Fibroblast of the aortic adventitia (primary cell): Measurements from ENCODE around the gene BRD7. TPM values are rescaled to one million over a fixed set of nuclear protein-coding genes. Genes with fewer than 3 reads are reported as not detected.

Experiments
- DNase-seq: peaks from one replicate; pipeline ENCODE4 v3.0.0-alpha.2; 2010; ENCODE audit warnings: low read depth
- H3K4me3 ChIP-seq: 2 replicates; pipeline ENCODE4 v1.5.1; 2011; ENCODE audit warnings: low read depth, mild to moderate bottlenecking, control low read depth, low read length, moderate library complexity
- CTCF ChIP-seq: IDR thresholded peaks from 2 replicates; pipeline ENCODE4 v1.5.1; 2011; ENCODE audit warnings: mild to moderate bottlenecking, low read length, control low read depth, inconsistent platforms; ENCODE audit not compliant: insufficient read depth
- total RNA-seq: library from RNA; depleted of rRNA; stranded (reverse); fragments of >200 nt; gene quantifications from 2 replicates; pipeline ENCODE4 v1.2.3, GENCODE V29; 2012; ENCODE audit warnings: low replicate concordance

Gene BRD7
- total RNA-seq, 1 donor: 34.0 TPM

DNA sequence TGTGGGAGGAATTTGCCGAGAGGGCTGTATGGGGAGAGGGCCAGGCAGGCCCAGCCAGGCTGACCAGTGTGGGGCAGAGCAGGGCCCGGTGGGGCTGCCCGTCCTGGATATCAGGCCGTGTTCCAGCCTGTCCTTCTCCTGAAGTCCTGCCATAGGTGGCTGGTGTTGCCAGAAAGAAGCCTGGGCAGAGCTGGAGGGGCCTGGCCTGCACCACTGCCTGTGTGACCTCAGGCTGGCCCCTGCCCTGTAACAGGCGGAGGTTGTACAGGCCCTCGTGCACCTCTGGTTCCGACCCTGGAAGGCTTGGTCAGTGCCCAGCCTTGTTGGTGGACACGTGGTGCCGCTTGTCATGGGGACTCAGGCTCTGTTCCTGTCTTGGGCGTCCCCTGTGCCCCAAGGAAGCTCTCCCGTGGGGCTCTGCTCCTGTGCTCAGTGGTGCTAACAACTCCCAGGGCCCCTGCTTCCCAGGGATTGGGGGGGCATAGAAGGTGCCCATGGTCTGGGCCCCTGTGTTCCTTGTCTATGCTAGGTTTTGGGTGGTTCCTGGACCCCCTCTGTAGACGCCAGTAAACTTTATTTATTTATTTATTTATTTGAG is 69.2 kb downstream of the BRD7 start:
- no peak for DNase-seq
- no peak overlapping the region for H3K4me3 ChIP-seq
- no peak for TF ChIP-seq CTCF

DNA sequence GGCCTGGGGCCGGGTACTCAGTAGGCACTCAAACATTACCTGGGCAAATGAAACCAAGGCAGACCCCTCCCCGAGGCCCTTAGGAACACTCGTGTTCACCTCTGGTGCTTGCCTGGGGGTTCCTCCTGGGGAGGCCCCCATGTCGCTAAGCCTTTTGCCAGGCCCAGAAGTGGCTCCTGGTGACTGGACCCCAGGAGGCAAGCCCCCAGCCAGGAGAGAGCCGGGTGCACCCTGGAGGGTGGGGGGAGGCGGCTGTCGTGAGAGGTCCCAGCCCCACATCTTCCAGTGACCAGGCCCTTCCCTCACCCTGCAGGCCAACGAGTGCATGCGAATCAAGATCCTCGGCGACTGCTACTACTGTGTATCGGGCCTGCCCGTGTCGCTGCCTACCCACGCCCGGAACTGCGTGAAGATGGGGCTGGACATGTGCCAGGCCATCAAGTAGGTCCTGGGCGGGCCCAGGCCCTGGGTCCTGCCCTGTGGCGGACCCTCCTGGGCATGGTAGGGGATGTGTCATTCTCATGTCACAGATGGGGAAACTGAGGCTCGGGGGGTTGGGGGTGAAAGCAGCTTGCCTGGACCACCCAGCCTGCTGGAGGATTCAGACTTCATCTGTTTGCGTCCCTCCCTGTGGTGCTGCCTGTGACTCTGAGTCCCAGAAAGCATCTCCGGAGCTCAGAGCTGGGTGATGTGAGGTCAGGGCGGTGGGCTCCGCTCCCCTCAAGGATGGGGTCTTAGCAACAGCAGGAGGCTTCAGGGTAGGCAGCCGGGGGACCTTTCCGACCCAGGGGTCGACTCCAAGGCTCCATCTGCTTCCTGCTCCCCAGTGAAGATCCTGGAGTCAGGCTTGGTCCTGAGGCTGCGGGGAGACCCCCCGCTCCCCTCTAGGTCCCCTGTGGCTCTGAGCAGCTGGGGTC is 69.9 kb downstream of the BRD7 start:
- no peak overlapping the region for H3K4me3 ChIP-seq
- DNase-seq: no peak

DNA sequence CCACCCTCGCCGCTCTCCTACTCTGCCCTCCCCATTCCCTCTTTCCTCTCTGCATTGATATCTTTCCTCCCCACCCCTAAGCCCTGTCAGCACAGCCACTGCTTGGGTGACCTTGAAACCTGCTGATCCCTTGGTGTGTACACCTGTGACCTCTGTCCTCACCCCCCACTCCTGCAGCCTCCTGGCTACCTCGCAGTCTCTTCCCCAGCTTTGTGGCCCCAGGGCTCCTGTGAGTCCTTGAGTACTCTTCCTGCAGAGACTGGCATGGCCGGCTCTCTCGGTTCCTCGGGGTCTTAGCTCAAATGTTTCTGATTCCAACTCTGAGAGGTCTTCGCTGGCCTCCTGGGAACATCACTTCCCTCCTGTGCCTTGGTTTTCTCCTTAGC is 70.7 kb downstream of the BRD7 start:
- TF ChIP-seq CTCF: no peak
- DNase-seq: no peak
- no peak overlapping the region for H3K4me3 ChIP-seq

More for the DNA sequence above, 69.9 kb downstream of the BRD7 start:
- TF ChIP-seq CTCF: no peak

DNA sequence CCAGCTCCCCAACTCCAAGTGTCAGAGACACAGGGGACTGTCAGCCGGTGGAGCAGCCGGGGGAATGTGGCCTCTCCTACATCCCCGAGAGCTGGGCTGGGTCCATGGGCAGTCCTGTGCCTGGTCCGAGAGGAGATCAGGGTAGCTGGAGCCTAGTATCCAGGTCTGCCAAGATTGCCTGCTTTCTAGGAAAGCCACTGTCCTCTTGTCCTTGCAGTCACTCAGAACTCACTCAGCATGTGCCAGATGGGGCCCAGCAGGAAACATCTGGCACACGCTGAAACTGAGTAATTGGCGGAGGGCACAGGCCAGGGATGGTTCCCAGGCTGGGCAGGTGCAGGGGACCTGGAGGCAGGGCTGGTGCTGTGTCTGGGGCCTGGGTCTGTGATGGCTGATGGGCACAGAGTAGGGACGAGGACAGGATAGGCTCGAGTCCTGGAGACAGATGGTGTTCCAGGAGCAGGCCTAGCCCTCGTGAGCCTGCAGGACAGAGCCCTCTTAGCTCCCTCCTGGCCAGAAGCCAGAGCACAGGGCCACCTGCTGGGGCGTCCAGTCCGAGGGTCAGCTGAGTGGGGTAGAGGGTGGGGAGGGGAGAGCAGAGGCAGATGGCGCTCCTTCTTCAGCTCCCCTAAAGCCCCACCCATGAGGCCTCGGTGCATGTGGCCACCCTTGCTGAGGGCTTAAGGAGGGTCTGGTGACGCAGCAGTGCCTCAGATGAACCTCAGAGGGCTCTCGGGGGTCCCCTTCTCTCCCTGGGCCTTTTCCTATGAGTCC is 71.3 kb downstream of the BRD7 start:
- no peak for TF ChIP-seq CTCF
- DNase-seq: no peak

GRCh38 chr16:50296807-50297206 is 72.0 kb downstream of the BRD7 start:
- no peak for DNase-seq
- H3K4me3 ChIP-seq: no peak overlapping the region
- TF ChIP-seq CTCF: no peak

More for the DNA sequence above, 71.3 kb downstream of the BRD7 start:
- no peak overlapping the region for H3K4me3 ChIP-seq

GRCh38 chr16:50295541-50296132 is 73.2 kb downstream of the BRD7 start:
- no peak for DNase-seq
- no peak for TF ChIP-seq CTCF
- no peak overlapping the region for H3K4me3 ChIP-seq
